ENCODE results near the gene ARID3A. TPM values are rescaled to one million over a fixed set of nuclear protein-coding genes. Genes with fewer than 3 reads are reported as not detected.

The ARID3A gene
- total and polyA plus RNA-seq, 2 of the 13 experiments (the other 11 are each of a cell fraction or from before 2014, with no cell fraction given), result 71.3 to 77.9 TPM

DNA sequence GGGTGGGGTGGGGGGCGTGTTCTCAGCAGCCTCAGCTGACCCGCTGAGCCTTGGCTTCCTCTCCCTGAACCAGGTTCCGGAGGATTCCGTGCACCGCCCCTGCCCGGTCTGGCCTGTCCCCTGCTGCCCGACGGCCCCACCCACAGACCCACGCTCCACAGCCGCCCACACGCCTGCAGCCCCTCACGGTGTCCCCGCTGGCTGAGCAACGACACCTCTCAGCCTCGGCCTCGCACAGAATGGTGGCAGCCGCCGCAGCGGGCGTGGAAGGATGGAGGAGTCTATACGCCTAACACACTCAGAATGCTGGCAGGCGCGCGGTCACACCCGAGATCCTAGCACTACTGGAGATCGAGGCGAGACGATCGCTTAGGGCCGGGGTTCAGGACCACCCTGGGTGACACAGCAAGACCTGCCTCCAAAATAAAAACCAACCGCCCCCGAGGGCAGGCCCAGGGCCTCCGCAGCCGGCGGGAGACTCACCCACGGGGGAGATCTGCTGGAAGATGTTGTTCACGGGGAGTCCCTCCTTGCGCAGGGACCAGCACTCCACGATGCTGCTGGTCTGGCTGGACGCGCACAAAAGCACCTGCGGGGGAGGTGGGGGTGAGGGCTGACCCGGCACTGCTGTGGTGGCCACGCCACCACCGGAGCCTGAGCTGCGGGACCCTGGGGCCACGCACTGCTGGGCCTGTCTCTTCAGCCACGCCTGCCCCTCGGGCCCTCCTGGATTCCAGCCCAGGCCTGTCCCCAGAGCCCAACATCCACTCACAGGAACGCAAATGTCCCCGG lies 41.2 kb upstream of the ARID3A start:
- no peaks in the 10 kb centered on the region; the same call in 1 of the 2 replicates for H4K20me1 ChIP-seq (ENCODE audit: insufficient read depth, low read length)
- no peak for DNase-seq (ENCODE audit: low spot score)
- POLR2A ChIA-PET, result no interaction called here
- ATAC-seq, result no peak
- H3K4me3 ChIP-seq (replicated peaks in 1 of 3; ENCODE audit: insufficient read depth in 1 of 3, low read depth in 2 of 3, low read length in 3 of 3), result no peak overlapping the region
- peaks cover 9% of the 10 kb centered on the region for H3K4me1 ChIP-seq (ENCODE audit: insufficient read depth, low read length)
- TF ChIP-seq RBFOX2 (IDR thresholded peaks at IDR 0.05; ENCODE audit: low read depth, low read length), result 0 out of 2 replicates have a peak, but pooled peaks have one; percentile 34
- TF ChIP-seq POLR2A (IDR thresholded peaks at IDR 0.05; ENCODE audit: insufficient read depth in 1 of 2, low read depth in 2 of 2, low read length in 2 of 2), result no peak
- no peak for TF ChIP-seq REL (CRISPR knock-in tag; conservative IDR thresholded peaks at IDR 0.05)
- TF ChIP-seq, protein P1, sequence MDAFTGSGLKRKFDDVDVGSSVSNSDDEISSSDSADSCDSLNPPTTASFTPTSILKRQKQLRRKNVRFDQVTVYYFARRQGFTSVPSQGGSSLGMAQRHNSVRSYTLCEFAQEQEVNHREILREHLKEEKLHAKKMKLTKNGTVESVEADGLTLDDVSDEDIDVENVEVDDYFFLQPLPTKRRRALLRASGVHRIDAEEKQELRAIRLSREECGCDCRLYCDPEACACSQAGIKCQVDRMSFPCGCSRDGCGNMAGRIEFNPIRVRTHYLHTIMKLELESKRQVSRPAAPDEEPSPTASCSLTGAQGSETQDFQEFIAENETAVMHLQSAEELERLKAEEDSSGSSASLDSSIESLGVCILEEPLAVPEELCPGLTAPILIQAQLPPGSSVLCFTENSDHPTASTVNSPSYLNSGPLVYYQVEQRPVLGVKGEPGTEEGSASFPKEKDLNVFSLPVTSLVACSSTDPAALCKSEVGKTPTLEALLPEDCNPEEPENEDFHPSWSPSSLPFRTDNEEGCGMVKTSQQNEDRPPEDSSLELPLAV (CRISPR knock-in tag; conservative IDR thresholded peaks at IDR 0.05; ENCODE audit: low read depth), result no peak
- TF ChIP-seq, protein P2, sequence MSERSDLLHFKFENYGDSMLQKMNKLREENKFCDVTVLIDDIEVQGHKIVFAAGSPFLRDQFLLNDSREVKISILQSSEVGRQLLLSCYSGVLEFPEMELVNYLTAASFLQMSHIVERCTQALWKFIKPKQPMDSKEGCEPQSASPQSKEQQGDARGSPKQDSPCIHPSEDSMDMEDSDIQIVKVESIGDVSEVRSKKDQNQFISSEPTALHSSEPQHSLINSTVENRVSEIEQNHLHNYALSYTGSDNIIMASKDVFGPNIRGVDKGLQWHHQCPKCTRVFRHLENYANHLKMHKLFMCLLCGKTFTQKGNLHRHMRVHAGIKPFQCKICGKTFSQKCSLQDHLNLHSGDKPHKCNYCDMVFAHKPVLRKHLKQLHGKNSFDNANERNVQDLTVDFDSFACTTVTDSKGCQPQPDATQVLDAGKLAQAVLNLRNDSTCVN (CRISPR knock-in tag; IDR thresholded peaks at IDR 0.05; ENCODE audit: borderline replicate concordance), result no peak
- TF ChIP-seq, protein P3, sequence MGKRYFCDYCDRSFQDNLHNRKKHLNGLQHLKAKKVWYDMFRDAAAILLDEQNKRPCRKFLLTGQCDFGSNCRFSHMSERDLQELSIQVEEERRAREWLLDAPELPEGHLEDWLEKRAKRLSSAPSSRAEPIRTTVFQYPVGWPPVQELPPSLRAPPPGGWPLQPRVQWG (CRISPR knock-in tag; IDR thresholded peaks at IDR 0.05; ENCODE audit: borderline replicate concordance, low read depth), result no peak
- no peaks in the 10 kb centered on the region for H3K27me3 ChIP-seq (ENCODE audit: control insufficient read depth in 1 of 2, insufficient read depth in 2 of 2, low read length in 2 of 2)
- no peak for FAIRE-seq
- CTCF ChIA-PET (ENCODE audit: low intra/inter-chr PET ratio, low total read pairs), result no interaction called here
- BruUV-seq (replicated peaks), result no TSS peak
- intact Hi-C loops (cut with micrococcal nuclease; ENCODE audit: unreplicated experiment), result no loop called here
- H2AFZ ChIP-seq (ENCODE audit: low read length), result no peak overlapping the region
- no peaks in the 10 kb centered on the region for H3K79me2 ChIP-seq (ENCODE audit: insufficient read depth, low read length)
- H3K36me3 ChIP-seq (replicated peaks in 1 of 2; ENCODE audit: control insufficient read depth in 1 of 2, insufficient read depth in 2 of 2, low read length in 2 of 2), result peaks cover 20 to 37% of the 10 kb centered on the region in 2 experiments; a peak in 4 of 5 replicates
- H3K27ac ChIP-seq (ENCODE audit: extremely low read length, insufficient read depth, low read length), result no peak overlapping the region
- in situ Hi-C loops (cut with HindIII; ENCODE audit: extremely low pct_ligation_motif_present, low pct_unique_long_range_greater_than_20kb), result no loop called here
- no peak overlapping the region for H3K9ac ChIP-seq (ENCODE audit: insufficient read depth, low read depth, low read length)
- WGBS (ENCODE audit: low lambda C conversion rate), result 97% methylated on average over 23 of the region's 51 CpGs
- no peak overlapping the region for H3K4me2 ChIP-seq (ENCODE audit: low read depth, low read length)
- no peaks in the 10 kb centered on the region for H3K9me3 ChIP-seq (ENCODE audit: low read length)

Measured in HepG2 (cell line).